ENCODE data around the gene EPB41L3. TPM values are rescaled to one million over a fixed set of nuclear protein-coding genes. Genes with fewer than 3 reads are reported as not detected.
A peak's percentile ranks its signal among the peaks of the same experiment; 100 is the strongest.

The EPB41L3 gene
- polyA plus RNA-seq, 3 donors = 25.2 to 56.6 (median 51.3) TPM

- H3K4me3 ChIP-seq (replicated peaks in 1 of 3; ENCODE audit: low read depth in 2 of 3, low read length in 3 of 3) = no peak overlapping the region
- no peak overlapping the region for H3K27ac ChIP-seq (ENCODE audit: low read depth in 1 of 2, low read length in 2 of 2)
- no peaks in the 10 kb centered on the region for H3K36me3 ChIP-seq (replicated peaks in 1 of 2; ENCODE audit: control insufficient read depth in 1 of 2, insufficient read depth in 2 of 2, low read length in 2 of 2)
- H3K4me2 ChIP-seq (replicated peaks; ENCODE audit: extremely low read depth, low read length, poor library complexity, severe bottlenecking) = no peak overlapping the region
- no peaks in the 10 kb centered on the region for H3K4me1 Mint-ChIP-seq
- H3K9ac ChIP-seq (ENCODE audit: insufficient read depth, low read length, poor library complexity, severe bottlenecking) = no peak overlapping the region
- no peak overlapping the region for H3K4me3 Mint-ChIP-seq
- H3K9me3 Mint-ChIP-seq = peaks cover 0 to 5% (median 0%) of the 10 kb centered on the region in 7 donors
- H3K27me3 Mint-ChIP-seq (ENCODE audit: low read depth in 3 of 3) = peaks cover 3 to 9% (median 4%) of the 10 kb centered on the region in 3 donors
- no peaks in the 10 kb centered on the region for H3K9me3 ChIP-seq (replicated peaks in 1 of 2; ENCODE audit: control insufficient read depth in 1 of 2, insufficient read depth in 1 of 2, low read length in 2 of 2)
- H3K27me3 ChIP-seq (ENCODE audit: control insufficient read depth in 2 of 2, insufficient read depth in 2 of 2, low read length in 2 of 2) = peaks cover 0 to 5% of the 10 kb centered on the region in 2 donors
- H2AFZ ChIP-seq (ENCODE audit: insufficient read depth, low read depth, low read length, poor library complexity, severe bottlenecking) = no peak overlapping the region
- no peaks in the 10 kb centered on the region for H4K20me1 ChIP-seq (ENCODE audit: insufficient read depth, low read length)
- 95% methylated on average over 4 of the region's 8 CpGs for WGBS (ENCODE audit: insufficient coverage)
- no peak for TF ChIP-seq CTCF (IDR thresholded peaks at IDR 0.05)
- H3K4me1 ChIP-seq (ENCODE audit: control insufficient read depth in 1 of 2, insufficient read depth in 2 of 2, low read length in 2 of 2) = no peaks in the 10 kb centered on the region
- peak in 1 of 3 donors; percentile 28 for DNase-seq
- intact Hi-C loops (cut with micrococcal nuclease) = no loop called here
- H3K79me2 ChIP-seq (ENCODE audit: insufficient read depth, low read length) = no peaks in the 10 kb centered on the region
- H3K36me3 Mint-ChIP-seq = no peaks in the 10 kb centered on the region
- H3K27ac Mint-ChIP-seq = no peak overlapping the region
These were observed 12.6 kb upstream of the EPB41L3 start for GRCh38 chr18:5556310-5556974.

- no peak for TF ChIP-seq CTCF (IDR thresholded peaks at IDR 0.05)
- no peak overlapping the region for H3K4me3 Mint-ChIP-seq
- no peak overlapping the region for H3K27ac Mint-ChIP-seq
- no CpG with 5 or more reads among the region's 4 CpGs for WGBS (ENCODE audit: insufficient coverage)
- H3K4me1 ChIP-seq (ENCODE audit: control insufficient read depth in 1 of 2, insufficient read depth in 2 of 2, low read length in 2 of 2) = no peaks in the 10 kb centered on the region
- no peaks in the 10 kb centered on the region for H3K4me1 Mint-ChIP-seq
- H3K27me3 Mint-ChIP-seq (ENCODE audit: low read depth in 3 of 3) = peaks cover 5 to 10% (median 8%) of the 10 kb centered on the region in 3 donors
- no peak overlapping the region for H2AFZ ChIP-seq (ENCODE audit: insufficient read depth, low read depth, low read length, poor library complexity, severe bottlenecking)
- H3K79me2 ChIP-seq (ENCODE audit: insufficient read depth, low read length) = no peaks in the 10 kb centered on the region
- no peaks in the 10 kb centered on the region for H3K9me3 ChIP-seq (replicated peaks in 1 of 2; ENCODE audit: control insufficient read depth in 1 of 2, insufficient read depth in 1 of 2, low read length in 2 of 2)
- H3K27ac ChIP-seq (ENCODE audit: low read depth in 1 of 2, low read length in 2 of 2) = no peak overlapping the region
- no peak overlapping the region for H3K4me2 ChIP-seq (replicated peaks; ENCODE audit: extremely low read depth, low read length, poor library complexity, severe bottlenecking)
- H3K9ac ChIP-seq (ENCODE audit: insufficient read depth, low read length, poor library complexity, severe bottlenecking) = no peak overlapping the region
- no peaks in the 10 kb centered on the region for H4K20me1 ChIP-seq (ENCODE audit: insufficient read depth, low read length)
- H3K9me3 Mint-ChIP-seq = peaks cover 0 to 3% (median 0%) of the 10 kb centered on the region in 7 donors
- intact Hi-C loops (cut with micrococcal nuclease) = no loop called here
- no peak overlapping the region for H3K4me3 ChIP-seq (replicated peaks in 1 of 3; ENCODE audit: low read depth in 2 of 3, low read length in 3 of 3)
- DNase-seq = no peak
- peaks cover 0 to 5% of the 10 kb centered on the region in 2 donors for H3K27me3 ChIP-seq (ENCODE audit: control insufficient read depth in 2 of 2, insufficient read depth in 2 of 2, low read length in 2 of 2)
- no peaks in the 10 kb centered on the region for H3K36me3 ChIP-seq (replicated peaks in 1 of 2; ENCODE audit: control insufficient read depth in 1 of 2, insufficient read depth in 2 of 2, low read length in 2 of 2)
- no peaks in the 10 kb centered on the region for H3K36me3 Mint-ChIP-seq
These were observed 10.8 kb upstream of the EPB41L3 start for GRCh38 chr18:5554629-5555028.
